Esophagus muscularis mucosa (tissue), 4 donors: ENCODE data around the gene IL36RN. TPM values are rescaled to one million over a fixed set of nuclear protein-coding genes. Genes with fewer than 3 reads are reported as not detected.
A peak's percentile ranks its signal among the peaks of the same experiment; 100 is the strongest.

Experiments used
- DNase-seq: peaks from one replicate; pipeline ENCODE4 v3.0.0-alpha.2; 2017; ENCODE audit errors: extremely low spot score
- H3K27ac ChIP-seq, 4 donors: fragments of 200-600 bp; sonication (generic); replicated peaks in 1 of 4; 1 replicate in 3 of 4; 2 replicates in 1 of 4; pipeline ENCODE4 v1.5.1; 2016 to 2019; ENCODE audit warnings: mild to moderate bottlenecking in 1 of 4
- H3K27me3 ChIP-seq, 4 donors: fragments of 200-600 bp; sonication (generic); one replicate each; pipeline versions ENCODE4 v1.5.1 to v1.6.0; 2016 to 2019
- H3K36me3 ChIP-seq, 4 donors: fragments of 200-600 bp; sonication (generic); one replicate each; pipeline ENCODE4 v1.5.1; 2016 to 2019
- H3K4me1 ChIP-seq, 4 donors: fragments of 200-600 bp; sonication (generic); one replicate each; pipeline ENCODE4 v1.5.1; 2016 to 2019
- H3K4me3 ChIP-seq, 4 donors: fragments of 200-600 bp; sonication (generic); 1 replicate in 2 of 4; 2 replicates in 2 of 4; pipeline ENCODE4 v1.5.1; 2016 to 2019; ENCODE audit warnings: mild to moderate bottlenecking in 4 of 4, moderate library complexity in 1 of 4
- H3K9me3 ChIP-seq, 4 donors: fragments of 200-600 bp; sonication (generic); 1 replicate in 3 of 4; 2 replicates in 1 of 4; pipeline ENCODE4 v1.5.1; 2016 to 2019
- CTCF ChIP-seq, 3 experiments: fragments of 200-600 bp in 2 of 3; fragments of 450-650 bp in 1 of 3; sonication (generic) in 2 of 3; IDR thresholded peaks; one replicate each; pipeline ENCODE4 v1.5.1; 2017 to 2019; ENCODE audit warnings: antibody characterized with exemption in 3 of 3, mild to moderate bottlenecking in 2 of 3, moderate library complexity in 1 of 3
- EP300 ChIP-seq: sonication (generic); formaldehyde crosslinking; IDR thresholded peaks from one replicate; pipeline ENCODE4 v1.6.1; 2017; ENCODE audit warnings: antibody characterized with exemption
- POLR2A ChIP-seq: fragments of 450-650 bp; IDR thresholded peaks from one replicate; pipeline ENCODE4 v1.6.1; 2017; ENCODE audit warnings: antibody characterized with exemption, moderate library complexity, mild to moderate bottlenecking, low read depth
- POLR2AphosphoS5 ChIP-seq, 2 donors: sonication (generic); formaldehyde crosslinking; IDR thresholded peaks; one replicate each; pipeline ENCODE4 v1.6.1; 2017; ENCODE audit warnings: antibody characterized with exemption in 2 of 2
- WGBS: methylation state at CpG from one replicate; pipeline ENCODE4 v1.1.5; 2018; 5-methylcytosine and 5-hydroxymethylcytosine counted together
- intact Hi-C: fragments of 100-400 bp; cut with DNase I; formaldehyde crosslinking; loops from one replicate; pipeline ENCODE4 v1.15.1; 2023
- total RNA-seq, 4 donors: library from RNA; depleted of rRNA; stranded (reverse); fragments of >200 nt; gene quantifications; one replicate each; pipeline versions ENCODE4 v1.1.0 to v1.2.1, GENCODE V29; 2016

The IL36RN gene
- total RNA-seq, 4 donors from 2014 or later, result not detected

- Histone ChIP-seq H3K36me3 (no peaks in the 10 kb centered on the region), H3K27me3 (peaks cover 0 to 19% (median 1%) of the 10 kb centered on the region in 4 donors), H3K27ac (no peak overlapping the region), H3K4me3 (no peak overlapping the region), H3K4me1 (no peaks in the 10 kb centered on the region), H3K9me3 (no peaks in the 10 kb centered on the region)
- intact Hi-C loops, result no loop called here
- TF ChIP-seq POLR2A (no peak), CTCF (IDR thresholded peaks at IDR 0.05) (no peak), POLR2AphosphoS5 (IDR thresholded peaks at IDR 0.05) (no peak), EP300 (no peak)
- WGBS, result 80% methylated on average over 1 of the region's 2 CpGs
- no peak for DNase-seq
Observed at GRCh38 chr2:113015655-113016054, 43.3 kb upstream of the IL36RN start.

DNA sequence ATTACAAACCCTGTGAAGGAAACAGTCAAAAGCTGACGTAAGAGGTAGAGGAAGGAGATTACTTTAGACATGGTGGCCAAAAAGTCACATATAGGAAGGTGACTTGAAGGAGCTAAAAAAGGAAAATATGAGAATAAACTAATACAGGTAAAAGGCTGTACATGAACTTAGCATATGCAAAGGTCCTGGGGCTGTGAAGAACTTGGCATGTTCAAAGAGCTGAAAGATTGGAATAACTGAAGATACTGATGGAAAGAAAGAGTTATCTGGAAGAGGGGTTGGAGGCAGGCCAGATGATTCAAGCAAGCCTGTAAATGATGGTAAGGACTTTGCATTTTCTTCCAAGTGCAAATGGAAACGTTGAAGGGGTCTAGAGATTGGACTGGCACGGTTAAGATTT is 40.5 kb upstream of the IL36RN start:
- no peak overlapping the region for H3K27ac ChIP-seq
- intact Hi-C loops, result no loop called here
- 83% methylated on average over 3 of the region's 3 CpGs for WGBS
- H3K27me3 ChIP-seq, result peaks cover 0 to 28% (median 1%) of the 10 kb centered on the region in 4 donors
- no peaks in the 10 kb centered on the region for H3K36me3 ChIP-seq
- no peak for TF ChIP-seq CTCF (IDR thresholded peaks at IDR 0.05)
- H3K9me3 ChIP-seq, result no peaks in the 10 kb centered on the region
- DNase-seq, result no peak
- H3K4me3 ChIP-seq, result no peak overlapping the region
- no peaks in the 10 kb centered on the region for H3K4me1 ChIP-seq

DNA sequence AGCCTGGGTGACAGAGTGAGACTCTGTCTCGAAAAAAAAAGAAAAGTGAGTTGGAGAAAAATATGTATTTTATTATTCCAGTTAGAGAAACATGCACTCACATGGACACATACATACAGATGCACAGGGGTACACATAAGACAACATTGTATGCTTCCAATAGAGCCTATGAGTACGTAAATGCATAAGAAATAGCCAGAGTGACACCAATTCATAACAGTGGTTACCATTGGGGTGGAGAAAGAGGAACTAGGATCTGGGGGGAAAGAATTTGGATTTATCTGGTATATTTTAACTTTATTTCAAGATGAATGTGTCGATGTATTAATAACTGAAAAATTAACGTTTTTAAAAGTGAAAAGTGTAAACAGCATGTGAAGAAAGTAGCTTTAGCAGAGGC is 37.7 kb upstream of the IL36RN start:
- intact Hi-C loops, result no loop called here
- H3K27ac ChIP-seq, result no peak overlapping the region
- no peak for DNase-seq
- no peaks in the 10 kb centered on the region for H3K4me1 ChIP-seq
- TF ChIP-seq POLR2AphosphoS5 (IDR thresholded peaks at IDR 0.05), result no peak
- TF ChIP-seq POLR2A, result no peak
- no peak for TF ChIP-seq EP300
- no peak for TF ChIP-seq CTCF (IDR thresholded peaks at IDR 0.05)
- WGBS, result 67% methylated on average over 4 of the region's 4 CpGs
- no peak overlapping the region for H3K4me3 ChIP-seq
- H3K36me3 ChIP-seq, result no peaks in the 10 kb centered on the region
- peaks cover 0 to 38% (median 0%) of the 10 kb centered on the region in 4 donors for H3K27me3 ChIP-seq
- no peaks in the 10 kb centered on the region for H3K9me3 ChIP-seq

- WGBS, result 91% methylated on average over 2 of the region's 2 CpGs
- Histone ChIP-seq H3K9me3 (no peaks in the 10 kb centered on the region), H3K4me3 (no peak overlapping the region), H3K36me3 (no peaks in the 10 kb centered on the region), H3K27me3 (peaks cover 0 to 35% (median 0%) of the 10 kb centered on the region in 4 donors), H3K27ac (no peak overlapping the region), H3K4me1 (no peaks in the 10 kb centered on the region)
- intact Hi-C loops, result no loop called here
- no peak for DNase-seq
- no peak for TF ChIP-seq POLR2A
- no peak for TF ChIP-seq POLR2AphosphoS5 (IDR thresholded peaks at IDR 0.05)
- no peak for TF ChIP-seq EP300
- no peak for TF ChIP-seq CTCF (IDR thresholded peaks at IDR 0.05)
Observed at GRCh38 chr2:113024764-113025163, 34.2 kb upstream of the IL36RN start.

DNA sequence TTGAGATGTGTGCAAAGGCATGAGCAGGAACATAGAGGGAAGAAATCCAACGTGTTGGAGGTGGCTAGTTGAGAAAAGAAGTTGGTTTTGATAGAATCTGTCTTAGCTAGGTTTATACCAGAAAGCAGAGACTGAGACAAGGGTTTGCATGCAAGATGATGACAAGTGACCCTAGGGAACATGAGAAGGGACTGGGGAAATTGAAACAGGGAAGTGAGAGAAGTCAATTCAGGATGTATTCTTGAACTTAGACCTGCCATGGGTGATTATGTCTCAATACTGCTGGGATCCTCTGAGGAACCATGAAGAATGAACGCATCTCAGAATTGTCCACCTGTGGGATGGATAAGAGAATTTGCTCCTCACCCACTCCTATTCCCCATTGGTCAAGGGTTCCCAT is 33.3 kb upstream of the IL36RN start:
- Histone ChIP-seq H3K4me3 (no peak overlapping the region), H3K4me1 (no peaks in the 10 kb centered on the region), H3K36me3 (no peaks in the 10 kb centered on the region), H3K27ac (no peak overlapping the region), H3K9me3 (no peaks in the 10 kb centered on the region), H3K27me3 (peaks cover 0 to 41% (median 0%) of the 10 kb centered on the region in 4 donors)
- peak; percentile 47 for DNase-seq
- WGBS, result 58% methylated on average over 2 of the region's 2 CpGs
- intact Hi-C loops, result no loop called here
- TF ChIP-seq CTCF (IDR thresholded peaks at IDR 0.05) (no peak), EP300 (no peak), POLR2AphosphoS5 (IDR thresholded peaks at IDR 0.05) (no peak), POLR2A (no peak)
